Left lobe of liver (tissue), 2 donors: ENCODE measurements around the gene ZW10. TPM values are rescaled to one million over a fixed set of nuclear protein-coding genes. Genes with fewer than 3 reads are reported as not detected.
A peak's percentile ranks its signal among the peaks of the same experiment; 100 is the strongest.
"Not testable (repeated sequence)": the region's sequence is repeated elsewhere in the genome, so short reads cannot be mapped to it uniquely, and the experiment has no call there.

Experiments
- ATAC-seq: fragments of 200-7000 bp; cut with Tn5 transposase; one replicate; pipeline ENCODE4 v1.9.1; 2020; ENCODE audit warnings: mild to moderate bottlenecking, moderate library complexity
- DNase-seq: peaks from one replicate; pipeline ENCODE4 v3.0.0-alpha.2; 2020; ENCODE audit warnings: low spot score
- total RNA-seq: library from RNA; stranded (reverse); gene quantifications from one replicate; pipeline ENCODE4 v1.2.1, GENCODE V29; 2021
- donor health status: DM: no; HTN: no; CAD: no; lungs with moderate emphysema.
- donor health status: DM: no; HTN: yes; CAD: no.

The ZW10 gene, protein sequence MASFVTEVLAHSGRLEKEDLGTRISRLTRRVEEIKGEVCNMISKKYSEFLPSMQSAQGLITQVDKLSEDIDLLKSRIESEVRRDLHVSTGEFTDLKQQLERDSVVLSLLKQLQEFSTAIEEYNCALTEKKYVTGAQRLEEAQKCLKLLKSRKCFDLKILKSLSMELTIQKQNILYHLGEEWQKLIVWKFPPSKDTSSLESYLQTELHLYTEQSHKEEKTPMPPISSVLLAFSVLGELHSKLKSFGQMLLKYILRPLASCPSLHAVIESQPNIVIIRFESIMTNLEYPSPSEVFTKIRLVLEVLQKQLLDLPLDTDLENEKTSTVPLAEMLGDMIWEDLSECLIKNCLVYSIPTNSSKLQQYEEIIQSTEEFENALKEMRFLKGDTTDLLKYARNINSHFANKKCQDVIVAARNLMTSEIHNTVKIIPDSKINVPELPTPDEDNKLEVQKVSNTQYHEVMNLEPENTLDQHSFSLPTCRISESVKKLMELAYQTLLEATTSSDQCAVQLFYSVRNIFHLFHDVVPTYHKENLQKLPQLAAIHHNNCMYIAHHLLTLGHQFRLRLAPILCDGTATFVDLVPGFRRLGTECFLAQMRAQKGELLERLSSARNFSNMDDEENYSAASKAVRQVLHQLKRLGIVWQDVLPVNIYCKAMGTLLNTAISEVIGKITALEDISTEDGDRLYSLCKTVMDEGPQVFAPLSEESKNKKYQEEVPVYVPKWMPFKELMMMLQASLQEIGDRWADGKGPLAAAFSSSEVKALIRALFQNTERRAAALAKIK
- total RNA-seq, result 6.3 TPM

DNA sequence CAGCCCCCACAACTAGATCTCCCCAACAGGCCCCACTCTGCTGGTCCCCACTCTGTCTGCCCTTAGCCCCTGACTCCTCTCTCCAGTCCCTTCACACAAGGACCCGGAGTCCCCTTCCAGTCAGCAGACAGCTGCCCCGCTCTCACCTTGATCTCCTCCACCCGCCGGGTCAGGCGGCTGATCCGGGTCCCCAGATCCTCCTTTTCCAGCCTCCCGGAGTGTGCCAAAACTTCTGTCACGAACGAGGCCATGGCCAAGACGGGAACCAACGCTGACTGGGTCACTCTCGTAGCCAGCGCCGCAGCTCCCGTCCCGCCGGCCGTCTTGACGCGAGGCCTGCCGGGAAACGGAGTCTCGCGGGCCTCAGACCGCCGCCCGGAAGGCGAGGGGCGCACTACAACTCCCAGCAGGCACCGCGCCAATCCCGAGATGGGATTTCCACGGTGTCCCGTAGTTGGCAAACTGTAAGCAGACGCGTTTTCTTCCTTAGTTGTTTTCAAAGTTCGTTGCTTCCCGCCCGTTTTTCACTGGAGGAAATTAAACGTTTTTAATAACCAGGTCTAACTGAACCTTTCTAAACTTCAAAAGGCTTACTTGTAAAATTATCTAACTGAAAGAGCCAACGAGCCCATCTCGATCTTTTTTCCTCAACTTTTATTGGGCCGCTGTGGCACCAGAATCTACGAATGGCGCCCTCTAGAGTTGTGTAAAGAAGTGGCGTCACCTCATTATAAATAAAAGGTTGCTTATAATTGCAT is at the start of gene ZW10:
Gene ZW10 (minus strand): TSS at position 277 of the 758 bp plus-strand sequence. CDS start 26 bp downstream, at position 251.
- ATAC-seq (peak; percentile 97), DNase-seq (peak; percentile 98)

DNA sequence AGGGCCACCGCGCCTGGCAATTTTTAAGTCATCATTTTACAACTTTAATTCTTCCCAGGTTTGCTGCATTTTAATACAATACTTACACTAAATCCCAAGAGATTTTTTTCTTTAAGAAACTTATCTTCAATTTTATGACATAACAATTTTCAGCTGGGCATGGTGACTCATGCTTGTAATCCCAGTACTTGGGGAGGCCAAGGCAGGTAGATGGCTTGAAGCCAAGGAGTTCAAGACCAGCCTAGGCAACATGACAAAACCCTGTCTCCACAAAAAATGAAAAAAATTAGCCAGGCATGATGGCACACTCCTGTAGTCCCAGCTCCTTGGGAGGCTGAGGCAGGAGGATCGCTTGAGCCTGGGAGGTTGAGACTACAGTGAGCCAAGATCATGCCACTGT is 44.9 kb upstream of the ZW10 start:
- DNase-seq, result no peak
- no peak for ATAC-seq

DNA sequence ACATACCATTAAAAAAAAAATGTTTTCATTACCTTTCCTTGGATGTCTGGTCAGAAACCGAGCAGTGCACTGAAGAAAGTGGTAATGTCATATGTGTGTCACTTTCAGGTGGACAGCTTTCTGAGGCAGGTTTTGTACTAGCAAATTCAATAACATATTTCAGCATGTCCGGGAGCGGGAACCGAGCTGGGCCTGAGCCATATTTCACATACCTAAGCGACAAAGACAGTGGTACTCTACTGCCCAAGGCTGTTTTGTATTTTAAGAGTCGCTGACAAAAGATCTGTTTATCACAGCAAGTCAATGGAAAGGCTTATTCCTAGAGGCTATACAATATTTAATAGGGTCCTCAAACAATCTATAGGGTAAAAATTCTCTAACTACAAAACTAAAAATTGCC is 44.1 kb upstream of the ZW10 start:
- ATAC-seq (no peak), DNase-seq (no peak)

DNA sequence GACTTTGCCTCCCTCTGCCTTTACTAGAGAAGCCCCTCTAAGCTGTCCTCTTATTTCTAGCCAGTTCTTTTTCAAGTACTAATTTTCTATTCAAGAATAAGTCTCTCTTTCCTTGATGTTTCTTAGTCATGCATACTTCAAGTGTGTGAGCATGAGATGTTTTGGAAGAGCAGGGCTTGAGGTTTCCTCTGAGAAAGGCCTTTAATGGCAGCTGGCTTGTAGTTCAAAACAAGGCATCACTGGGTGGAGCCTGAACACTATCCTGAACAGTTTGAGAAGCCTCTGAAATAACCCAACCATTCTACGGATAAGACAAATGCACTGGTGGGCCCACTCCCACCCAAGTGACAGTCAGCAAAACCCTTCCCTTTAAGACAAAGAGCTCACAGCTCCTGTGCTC is 43.7 kb upstream of the ZW10 start:
- no peak for DNase-seq
- ATAC-seq, result no peak

DNA sequence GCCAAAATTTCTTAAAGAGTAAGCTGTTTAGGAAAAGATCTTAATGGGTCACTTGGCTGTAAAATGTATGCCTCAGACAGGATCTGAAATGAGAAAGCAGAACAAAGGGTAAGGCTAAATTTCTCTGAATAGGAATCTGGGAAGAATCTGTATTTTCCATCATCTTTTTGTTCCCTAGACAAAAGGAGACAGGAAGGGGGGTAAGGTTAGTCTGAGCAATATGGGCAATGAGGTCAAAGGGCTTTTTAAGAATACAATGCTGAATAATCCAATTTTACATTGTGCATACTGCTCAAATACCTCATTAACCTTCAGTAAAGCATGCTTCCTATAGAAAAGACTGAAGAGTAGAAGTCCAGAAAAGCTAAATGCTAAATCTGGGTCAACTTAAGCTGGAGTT is 40.7 kb upstream of the ZW10 start:
- ATAC-seq (no peak), DNase-seq (no peak)

DNA sequence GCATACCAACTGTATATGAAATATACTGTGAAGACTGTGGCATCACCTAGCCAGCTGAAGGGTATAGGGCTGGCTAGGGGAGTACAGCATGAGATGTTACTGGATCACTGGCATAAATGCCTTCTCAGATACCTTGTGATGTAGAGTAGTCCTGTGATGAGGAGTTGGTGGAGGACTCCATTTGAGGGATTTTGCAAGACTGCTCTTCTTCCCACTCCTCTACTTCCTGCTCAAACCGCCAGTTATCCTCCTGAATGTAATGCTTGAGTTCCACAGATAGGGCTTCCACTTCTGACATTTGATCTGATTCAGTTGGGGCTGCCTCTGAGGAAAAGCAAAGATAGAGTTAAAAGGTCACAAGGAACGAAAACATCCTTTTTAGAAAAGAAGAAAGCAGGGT is 35.4 kb upstream of the ZW10 start:
- ATAC-seq, result no peak

DNA sequence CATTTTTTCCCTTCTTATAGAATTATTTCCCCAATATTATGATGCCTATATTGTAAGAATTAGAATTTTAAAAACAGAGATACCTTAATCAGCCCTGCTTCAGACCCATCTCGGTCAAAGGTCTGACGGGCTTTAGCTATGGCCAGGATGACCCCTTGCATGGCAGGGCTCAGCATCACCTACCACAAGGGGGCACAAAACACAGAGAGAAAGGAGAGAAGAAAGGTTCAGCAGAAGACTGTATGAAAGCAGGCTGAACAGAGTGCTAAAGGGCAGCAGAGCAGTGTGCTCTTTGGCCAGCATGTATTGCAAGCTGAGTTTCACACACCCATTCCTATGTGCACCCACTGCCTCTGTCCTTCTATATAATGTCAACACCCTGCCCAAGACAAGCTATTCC is 32.9 kb upstream of the ZW10 start:
- peak; percentile 99 for ATAC-seq
- peak; percentile 49 for DNase-seq

More for the DNA sequence above, 35.4 kb upstream of the ZW10 start:
- DNase-seq, result no peak

DNA sequence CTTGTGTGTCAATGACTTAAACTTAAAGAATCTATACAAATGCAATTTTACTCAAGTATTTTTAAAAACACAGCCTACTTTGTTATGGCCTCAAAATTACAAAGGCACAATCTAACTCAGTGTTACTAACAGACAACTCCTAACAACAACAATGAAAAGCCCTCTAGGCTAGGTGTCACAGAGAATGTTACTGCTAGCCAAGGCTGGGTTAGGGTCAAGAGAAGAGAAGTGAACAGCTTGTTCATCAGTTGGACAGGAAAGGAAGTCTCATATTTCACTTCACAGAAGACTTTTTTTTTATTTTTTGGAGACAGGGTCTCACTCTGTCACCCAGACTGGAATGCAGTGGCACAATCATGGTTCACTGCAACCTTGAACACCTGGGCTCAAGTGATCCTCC is 32.1 kb upstream of the ZW10 start:
- no peak for DNase-seq

DNA sequence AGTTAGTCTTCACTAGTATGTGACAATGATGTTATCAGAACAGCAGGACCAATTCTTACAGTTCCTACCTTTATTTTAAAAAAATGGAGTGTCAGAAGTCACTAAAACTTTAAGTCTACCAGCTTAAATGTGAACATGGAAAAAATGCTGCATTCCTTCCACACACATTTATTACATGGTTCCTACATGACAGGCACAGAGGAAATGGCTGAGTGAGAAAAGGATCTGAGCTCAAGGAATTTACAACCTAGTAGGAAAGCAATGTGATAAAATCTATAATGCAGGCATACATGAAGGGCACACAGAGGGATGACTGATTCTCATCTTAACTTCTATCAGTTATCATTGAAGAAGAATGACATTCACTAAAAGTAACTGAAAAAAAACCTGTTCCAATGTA is 29.1 kb upstream of the ZW10 start:
- no peak for ATAC-seq
- no peak for DNase-seq

More for the DNA sequence above, 32.1 kb upstream of the ZW10 start:
- no peak for ATAC-seq

DNA sequence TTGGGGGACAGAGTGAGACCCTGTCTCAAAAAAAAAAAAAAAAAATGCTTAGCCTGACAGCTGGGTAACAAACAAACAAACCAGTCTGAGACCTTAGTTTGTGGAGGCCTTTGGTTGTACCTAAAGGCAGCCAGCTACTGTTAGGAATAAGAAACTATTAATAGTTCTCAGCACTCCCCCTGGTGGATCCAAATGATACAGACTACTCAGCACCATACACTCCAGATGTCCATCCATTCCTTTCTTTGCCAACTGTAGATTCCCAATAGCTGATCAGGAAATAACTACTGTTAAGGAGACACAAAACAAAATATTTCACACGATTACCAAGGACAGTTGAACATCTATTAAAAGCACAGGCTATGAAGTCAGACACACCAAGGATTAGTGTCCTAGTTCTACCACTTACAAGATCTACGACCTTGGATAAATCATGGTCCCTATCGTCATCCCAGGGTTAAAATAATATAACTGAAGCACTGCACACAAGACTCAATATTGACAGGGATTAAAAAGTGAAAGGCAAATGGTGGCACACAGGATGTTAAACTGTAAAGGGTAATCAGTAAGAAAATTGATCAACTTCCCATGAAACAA is 23.3 kb upstream of the ZW10 start:
- DNase-seq, result no peak
- ATAC-seq, result peak; percentile 100

DNA sequence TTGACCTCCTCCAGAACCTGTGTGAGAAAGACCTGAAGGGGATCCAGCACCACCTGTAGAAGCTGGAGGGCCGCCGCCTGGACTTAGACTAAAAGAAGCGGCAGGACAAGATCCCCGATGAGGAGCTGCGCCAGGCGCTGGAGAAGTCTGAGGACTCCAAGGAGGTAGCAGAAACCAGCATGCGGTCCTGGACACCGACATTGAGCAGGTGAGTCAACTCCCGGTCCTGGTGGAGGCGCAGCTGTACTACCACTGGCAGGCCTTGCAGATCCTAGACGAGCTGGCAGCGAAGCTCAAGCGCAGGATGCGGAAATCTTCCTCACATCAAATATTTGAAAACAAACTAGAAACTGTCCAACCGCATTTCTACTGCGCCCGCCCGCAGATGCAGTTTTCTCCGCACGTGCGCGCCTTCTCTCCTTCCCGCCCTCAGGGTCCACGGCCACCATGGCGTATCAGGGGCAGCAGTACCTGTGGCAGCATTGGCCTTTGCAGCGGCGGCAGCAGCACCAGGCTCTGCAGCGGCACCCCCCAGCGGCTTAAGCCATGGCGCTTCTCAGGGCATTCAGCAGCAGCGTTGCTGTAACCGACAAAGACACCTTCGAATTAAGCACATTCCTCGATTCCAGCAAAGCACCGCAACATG is 16.3 kb upstream of the ZW10 start:
- ATAC-seq, result no peak
- no peak for DNase-seq

DNA sequence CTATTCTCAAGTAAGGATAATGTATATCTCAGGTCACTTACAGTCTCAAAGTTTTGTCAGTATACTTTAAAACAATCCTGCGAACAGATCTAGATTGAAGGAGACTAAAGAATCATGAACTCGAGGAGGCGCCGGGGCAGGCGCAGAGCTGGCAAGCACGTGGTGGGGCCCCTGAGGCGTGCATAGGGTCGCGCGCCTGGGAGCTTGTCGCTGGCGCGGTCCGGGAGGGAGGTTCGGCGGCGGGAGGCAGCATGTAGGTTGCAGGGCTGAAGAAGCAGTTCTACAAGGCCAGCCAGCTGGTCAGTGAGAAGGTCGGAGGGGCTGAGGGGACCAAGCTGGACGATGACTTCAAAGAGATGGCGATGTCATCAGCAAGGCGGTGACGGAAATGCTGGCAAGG is 15.5 kb upstream of the ZW10 start:
- not testable (repeated sequence) for DNase-seq, ATAC-seq

DNA sequence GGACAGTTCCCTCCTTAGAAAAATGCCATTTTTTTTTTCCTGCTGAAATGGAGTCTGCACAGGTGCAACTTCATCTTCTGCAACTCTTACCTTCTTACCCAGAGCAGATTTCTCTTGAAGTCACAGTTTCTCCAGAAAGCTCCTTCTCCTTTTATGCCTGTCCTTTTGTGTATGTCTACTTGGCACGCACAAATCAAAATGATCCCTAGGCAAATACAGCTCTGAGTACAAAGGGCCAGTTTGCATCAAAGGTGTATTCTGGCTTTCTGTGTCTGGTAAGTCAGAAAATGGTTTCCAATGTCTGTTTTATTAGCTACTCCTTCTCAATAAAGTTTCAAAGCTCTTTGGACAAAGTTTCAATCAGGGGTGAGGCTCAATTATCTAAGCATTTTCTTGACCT is 8.6 kb upstream of the ZW10 start:
- ATAC-seq (peak; percentile 76), DNase-seq (no peak)

DNA sequence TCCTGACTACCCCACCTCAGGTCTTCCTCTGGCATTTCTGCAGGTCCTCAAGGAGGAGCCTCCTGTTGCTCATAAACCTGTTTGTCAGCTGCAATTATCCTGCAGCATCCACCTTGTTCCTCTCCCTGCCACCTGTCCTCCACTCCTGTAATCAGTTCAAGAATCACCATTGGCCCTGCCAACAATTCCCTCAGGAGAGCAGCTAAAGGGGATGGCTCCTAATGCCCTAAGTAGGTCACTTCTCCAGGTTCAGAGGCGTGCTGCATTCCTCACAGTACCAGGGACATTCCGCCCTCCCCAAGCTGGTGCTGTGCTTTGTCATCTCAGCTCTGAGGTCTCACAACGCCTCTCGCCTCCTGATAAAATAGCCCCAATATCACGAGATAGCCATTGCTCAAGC is 8.2 kb upstream of the ZW10 start:
- peak; percentile 65 for DNase-seq
- ATAC-seq, result peak; percentile 83

DNA sequence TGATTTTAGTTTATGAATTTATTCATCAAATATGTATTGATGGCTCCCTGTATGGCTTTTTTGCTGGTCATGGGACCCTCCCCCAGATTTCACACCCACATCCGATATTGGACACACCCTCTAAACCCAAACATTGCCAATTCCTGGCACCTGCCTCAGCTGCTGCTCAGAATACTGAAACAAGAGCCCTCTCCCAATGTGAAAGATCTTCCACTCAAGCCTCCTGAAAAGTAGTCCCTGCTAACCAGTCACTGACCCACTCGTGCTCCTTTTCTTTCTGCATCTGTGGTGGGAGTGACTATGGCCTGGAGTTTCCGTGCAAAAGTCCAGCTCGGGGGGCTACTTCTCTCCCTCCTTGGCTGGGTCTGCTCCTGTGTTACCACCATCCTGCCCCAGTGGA is 6.0 kb upstream of the ZW10 start, which contains the start of gene CLDN25:
Gene CLDN25 (plus strand): TSS at position 301 of the 400 bp plus-strand sequence. CDS start 0 bp downstream, at position 301.
- DNase-seq (no peak), ATAC-seq (no peak)

DNA sequence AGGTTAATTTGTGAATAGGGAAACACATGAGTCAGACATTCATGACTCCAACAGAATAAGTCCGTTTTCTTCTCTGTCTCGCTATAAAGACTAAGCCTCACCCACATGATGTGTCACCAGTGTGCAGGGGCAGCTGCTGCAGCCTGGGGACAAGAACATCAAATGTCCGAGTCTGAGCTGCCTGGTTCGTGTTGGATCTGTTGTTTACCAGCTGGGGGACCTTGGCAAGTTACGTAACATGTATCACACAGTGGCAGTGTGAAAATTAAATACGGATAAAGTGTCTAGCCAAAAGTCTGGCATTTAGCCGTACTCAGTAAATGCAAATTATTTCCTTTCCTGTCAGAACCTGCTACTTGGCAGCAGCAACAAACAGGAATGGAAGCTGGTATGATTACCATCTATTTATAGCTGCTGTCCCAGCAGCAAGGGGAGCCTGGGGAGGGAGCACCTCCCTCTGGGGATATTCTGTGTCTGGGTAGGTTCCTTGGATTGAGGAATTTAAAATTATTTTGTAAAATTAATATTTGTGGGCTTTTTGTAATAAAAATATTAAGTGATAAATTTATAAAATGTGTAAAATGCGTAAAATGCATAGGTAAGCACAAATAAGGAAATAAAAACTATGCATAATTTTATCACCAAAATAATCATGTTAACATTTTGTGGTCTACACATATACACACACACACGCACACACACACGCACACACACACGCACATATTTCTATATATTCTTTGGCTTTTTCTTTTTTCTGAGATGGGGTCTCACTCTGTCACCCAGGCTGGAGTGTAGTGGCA is 4.8 kb upstream of the ZW10 start:
- DNase-seq (peak; percentile 63), ATAC-seq (peak; percentile 43)

DNA sequence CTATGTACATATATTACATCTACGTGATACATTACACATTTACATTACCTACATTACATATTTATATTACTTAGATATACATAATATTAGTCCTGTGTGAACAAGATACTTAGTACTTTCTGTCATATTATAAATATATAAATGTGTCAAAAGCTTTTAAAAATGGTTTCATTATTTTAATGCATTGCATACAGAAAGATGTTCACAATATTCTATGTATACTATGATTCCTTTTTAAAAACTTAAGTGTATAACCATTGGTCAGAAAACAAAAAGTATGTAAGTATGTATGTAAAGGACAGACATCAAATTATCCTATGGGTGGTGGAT is 647 bp upstream of the ZW10 start:
- DNase-seq (no peak), ATAC-seq (no peak)

DNA sequence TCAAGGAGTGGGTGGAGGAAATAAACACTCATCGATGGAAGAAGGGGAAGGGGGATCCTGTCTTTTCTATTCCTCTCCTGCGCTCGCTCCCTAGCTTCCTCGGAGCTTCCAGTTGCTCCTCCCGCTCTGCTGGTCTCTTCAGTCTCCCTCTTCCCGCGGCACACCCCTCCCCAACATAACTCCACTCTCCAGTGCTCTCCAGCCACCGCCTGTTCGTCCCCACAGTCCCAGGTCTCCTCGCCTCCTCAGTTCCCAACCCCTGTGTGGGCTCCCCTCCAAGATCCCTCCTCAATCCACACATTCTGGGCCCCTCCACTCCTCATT is 438 bp downstream of the ZW10 start:
- ATAC-seq (peak; percentile 48), DNase-seq (no peak)

DNA sequence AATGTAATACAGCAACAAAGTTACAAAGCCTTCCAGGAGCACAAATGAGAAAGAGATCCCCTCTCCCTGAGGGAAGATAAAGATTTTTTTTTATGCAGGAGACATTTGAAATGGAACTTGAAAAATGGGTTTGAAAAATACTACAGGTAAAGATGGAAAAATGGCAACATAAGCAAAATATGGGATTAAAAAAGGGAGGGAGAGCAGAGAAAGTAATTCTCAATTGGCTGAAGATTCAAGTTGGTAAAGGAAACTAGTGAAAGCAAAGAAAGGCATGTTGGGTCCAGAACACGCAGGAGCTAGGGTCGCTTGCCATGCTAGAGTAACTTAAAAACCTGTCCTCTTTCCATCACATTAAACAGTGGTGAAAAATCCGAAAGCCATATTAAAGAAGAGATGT is 1.5 kb downstream of the ZW10 start:
- no peak for ATAC-seq
- no peak for DNase-seq
